Neural cell (in vitro differentiated cells): ENCODE measurements around the gene STX1B.

ENCODE experiments used
- MXI1 ChIP-seq: fragments of 450-650 bp; conservative IDR thresholded peaks from 2 replicates; pipeline ENCODE4 v1.6.1; 2014; ENCODE audit warnings: antibody characterized with exemption, mild to moderate bottlenecking; ENCODE audit not compliant: poor library complexity, severe bottlenecking
- POLR2AphosphoS5 ChIP-seq: IDR thresholded peaks from 2 replicates; pipeline ENCODE4 v1.6.1; 2012
- TF ChIP-seq, protein P1 (sequence below): IDR thresholded peaks from 2 replicates; pipeline ENCODE4 v1.6.1; 2012; ENCODE audit warnings: borderline replicate concordance
- TF ChIP-seq, protein P2 (sequence below): fragments of 450-650 bp; IDR thresholded peaks from 2 replicates; pipeline ENCODE4 v1.5.1; 2014; ENCODE audit warnings: antibody characterized with exemption, mild to moderate bottlenecking, moderate library complexity; ENCODE audit not compliant: poor library complexity, severe bottlenecking

DNA sequence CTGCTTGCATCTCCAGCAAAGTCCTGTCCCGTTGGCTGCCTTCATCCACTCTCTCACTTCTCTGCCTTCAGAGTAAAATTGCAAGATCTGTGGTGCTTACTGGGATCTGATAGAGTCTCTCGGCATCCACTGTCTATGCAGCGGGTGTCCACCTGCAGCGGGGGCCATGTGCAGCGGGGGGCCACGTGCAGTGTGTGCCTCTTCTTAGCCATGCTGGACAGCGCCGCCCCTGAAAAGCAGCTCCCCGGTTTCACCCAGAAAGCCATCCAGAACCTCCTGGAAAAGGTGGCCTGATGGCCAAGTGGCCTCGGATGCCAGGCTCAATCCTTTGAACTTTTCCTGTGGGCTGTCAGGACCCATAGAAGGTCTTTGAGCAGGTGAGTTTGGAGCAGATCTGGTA lies 32.4 kb upstream of the STX1B start:
- TF ChIP-seq, protein P1, sequence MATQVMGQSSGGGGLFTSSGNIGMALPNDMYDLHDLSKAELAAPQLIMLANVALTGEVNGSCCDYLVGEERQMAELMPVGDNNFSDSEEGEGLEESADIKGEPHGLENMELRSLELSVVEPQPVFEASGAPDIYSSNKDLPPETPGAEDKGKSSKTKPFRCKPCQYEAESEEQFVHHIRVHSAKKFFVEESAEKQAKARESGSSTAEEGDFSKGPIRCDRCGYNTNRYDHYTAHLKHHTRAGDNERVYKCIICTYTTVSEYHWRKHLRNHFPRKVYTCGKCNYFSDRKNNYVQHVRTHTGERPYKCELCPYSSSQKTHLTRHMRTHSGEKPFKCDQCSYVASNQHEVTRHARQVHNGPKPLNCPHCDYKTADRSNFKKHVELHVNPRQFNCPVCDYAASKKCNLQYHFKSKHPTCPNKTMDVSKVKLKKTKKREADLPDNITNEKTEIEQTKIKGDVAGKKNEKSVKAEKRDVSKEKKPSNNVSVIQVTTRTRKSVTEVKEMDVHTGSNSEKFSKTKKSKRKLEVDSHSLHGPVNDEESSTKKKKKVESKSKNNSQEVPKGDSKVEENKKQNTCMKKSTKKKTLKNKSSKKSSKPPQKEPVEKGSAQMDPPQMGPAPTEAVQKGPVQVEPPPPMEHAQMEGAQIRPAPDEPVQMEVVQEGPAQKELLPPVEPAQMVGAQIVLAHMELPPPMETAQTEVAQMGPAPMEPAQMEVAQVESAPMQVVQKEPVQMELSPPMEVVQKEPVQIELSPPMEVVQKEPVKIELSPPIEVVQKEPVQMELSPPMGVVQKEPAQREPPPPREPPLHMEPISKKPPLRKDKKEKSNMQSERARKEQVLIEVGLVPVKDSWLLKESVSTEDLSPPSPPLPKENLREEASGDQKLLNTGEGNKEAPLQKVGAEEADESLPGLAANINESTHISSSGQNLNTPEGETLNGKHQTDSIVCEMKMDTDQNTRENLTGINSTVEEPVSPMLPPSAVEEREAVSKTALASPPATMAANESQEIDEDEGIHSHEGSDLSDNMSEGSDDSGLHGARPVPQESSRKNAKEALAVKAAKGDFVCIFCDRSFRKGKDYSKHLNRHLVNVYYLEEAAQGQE, result no peak
- TF ChIP-seq, protein P2, sequence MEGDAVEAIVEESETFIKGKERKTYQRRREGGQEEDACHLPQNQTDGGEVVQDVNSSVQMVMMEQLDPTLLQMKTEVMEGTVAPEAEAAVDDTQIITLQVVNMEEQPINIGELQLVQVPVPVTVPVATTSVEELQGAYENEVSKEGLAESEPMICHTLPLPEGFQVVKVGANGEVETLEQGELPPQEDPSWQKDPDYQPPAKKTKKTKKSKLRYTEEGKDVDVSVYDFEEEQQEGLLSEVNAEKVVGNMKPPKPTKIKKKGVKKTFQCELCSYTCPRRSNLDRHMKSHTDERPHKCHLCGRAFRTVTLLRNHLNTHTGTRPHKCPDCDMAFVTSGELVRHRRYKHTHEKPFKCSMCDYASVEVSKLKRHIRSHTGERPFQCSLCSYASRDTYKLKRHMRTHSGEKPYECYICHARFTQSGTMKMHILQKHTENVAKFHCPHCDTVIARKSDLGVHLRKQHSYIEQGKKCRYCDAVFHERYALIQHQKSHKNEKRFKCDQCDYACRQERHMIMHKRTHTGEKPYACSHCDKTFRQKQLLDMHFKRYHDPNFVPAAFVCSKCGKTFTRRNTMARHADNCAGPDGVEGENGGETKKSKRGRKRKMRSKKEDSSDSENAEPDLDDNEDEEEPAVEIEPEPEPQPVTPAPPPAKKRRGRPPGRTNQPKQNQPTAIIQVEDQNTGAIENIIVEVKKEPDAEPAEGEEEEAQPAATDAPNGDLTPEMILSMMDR, result no peak
- TF ChIP-seq POLR2AphosphoS5, result no peak
- TF ChIP-seq MXI1, result no peak
